Hematopoietic multipotent progenitor cell treated with erythropoietin and hydrocortisone succinate and interleukin-3 and kit ligand, for 4 days (in vitro differentiated cells): ENCODE measurements around the gene PCED1B.
"Not testable (repeated sequence)": the region's sequence is repeated elsewhere in the genome, so short reads cannot be mapped to it uniquely, and the experiment has no call there.

Source experiments
- DNase-seq: peaks from one replicate; pipeline ENCODE4 v3.0.0-alpha.2; 2015

The PCED1B gene

DNA sequence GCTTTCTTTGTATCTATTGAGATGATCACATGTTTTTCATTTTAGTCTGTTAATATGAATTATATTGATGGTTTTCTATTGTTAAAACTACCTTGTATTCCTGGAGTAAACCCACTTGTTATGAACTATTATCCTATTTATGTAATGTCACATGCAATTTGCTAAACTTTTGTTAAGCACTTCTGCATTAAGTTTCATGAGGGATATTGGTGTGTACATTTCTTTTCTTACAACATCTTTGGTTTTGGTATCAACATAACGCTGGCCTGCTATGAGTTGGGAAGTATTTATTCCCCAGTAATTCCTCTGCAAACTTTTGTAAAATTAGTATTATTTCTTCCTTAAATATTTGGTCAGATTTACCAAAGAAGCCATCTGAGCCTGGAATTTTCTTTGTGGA is 46.8 kb downstream of the PCED1B start:
- no peak for DNase-seq

- no peak for DNase-seq
Observed at GRCh38 chr12:47131011-47131410, 51.6 kb downstream of the PCED1B start.

DNA sequence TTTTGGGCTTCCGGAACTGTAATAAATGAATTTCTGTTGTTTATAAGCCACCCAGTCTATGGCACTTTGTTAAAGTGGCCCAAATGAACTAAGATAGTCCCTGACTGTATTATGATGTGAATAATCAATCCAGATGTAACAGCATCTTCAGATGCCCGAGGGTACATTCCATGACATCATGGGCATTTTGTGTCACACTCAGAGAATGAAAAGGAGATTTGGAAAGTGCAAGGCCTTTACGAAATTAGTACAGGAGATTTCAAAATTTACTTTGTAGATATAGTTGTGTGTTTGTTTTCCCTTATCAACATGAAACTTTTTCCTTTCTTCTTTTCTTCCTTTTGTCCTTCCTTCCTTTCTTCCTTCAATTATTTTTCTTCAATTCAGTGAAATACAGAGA is 54.6 kb downstream of the PCED1B start:
- DNase-seq, result no peak

DNA sequence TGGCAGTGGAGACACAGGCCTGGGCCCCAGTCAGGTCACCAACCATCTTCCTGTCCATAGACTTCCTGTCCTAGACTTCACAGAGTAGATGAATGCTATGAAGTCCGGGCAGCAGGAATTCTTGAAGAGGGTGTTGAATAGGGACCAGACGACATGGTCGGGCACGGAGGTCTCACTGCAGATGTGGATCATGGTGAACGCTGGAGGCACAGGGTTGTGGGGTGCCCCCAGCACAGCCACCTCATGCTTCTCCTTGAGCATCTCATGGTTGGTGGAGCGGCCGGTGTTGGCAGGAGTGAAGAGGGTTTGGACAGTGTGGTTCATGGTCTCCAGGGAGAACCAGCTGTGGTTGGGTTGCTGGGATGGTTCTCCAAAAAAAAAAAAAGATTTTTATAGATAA is 56.2 kb downstream of the PCED1B start:
- DNase-seq, result no peak

DNA sequence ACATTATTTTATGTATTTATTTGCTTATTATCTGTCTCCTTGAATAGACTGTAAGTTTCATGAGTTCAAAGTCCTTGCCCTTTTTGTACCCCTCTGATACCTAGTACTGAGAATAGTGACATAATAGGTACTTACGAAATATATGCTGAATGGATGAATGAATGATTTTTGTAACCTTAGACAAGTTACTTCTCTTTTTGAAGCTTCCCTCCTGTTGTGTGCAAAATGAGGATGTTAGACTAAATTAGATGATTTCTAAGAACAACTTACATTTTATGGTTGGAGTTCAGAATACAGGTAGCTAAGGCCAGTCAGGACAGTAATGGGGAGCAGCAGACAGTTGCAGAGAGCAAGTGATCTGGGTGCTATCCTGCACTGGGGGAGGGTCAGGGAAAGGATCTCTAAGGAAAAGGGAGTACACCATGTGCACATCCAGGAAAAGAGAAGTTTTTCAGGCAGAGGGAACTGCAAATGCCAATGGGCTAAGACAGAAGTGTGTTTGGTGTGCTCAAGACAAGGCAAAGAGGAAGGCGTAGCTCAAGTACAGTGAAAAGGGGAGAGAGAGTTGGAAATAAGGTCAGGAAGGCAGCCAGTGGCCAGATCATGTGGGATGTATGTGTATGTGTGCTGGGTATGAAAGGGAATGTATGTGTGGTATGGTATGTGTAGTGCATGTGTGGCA is 59.7 kb downstream of the PCED1B start:
- DNase-seq, result peak; percentile 47

GRCh38 chr12:47141459-47141858 is 62.0 kb downstream of the PCED1B start:
- no peak for DNase-seq

DNA sequence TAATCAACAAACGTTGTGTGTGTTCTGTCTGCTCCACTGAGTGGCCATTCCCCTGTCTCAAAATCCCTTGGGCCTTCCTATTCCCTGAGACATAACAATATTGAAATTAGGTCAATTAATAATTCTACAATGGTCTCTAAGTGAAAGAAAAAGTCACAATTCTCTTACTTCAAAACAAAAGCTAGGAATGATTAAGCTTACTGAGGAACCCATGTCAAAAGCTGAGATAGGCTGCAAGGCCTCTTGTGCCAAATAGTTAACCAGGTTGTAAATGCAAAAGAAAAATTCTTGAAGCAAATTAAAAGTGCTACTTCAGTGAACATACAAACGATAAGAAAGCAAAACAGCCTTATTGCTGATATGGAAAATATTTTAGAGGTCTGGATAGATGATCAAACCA is 65.3 kb downstream of the PCED1B start:
- no peak for DNase-seq

DNA sequence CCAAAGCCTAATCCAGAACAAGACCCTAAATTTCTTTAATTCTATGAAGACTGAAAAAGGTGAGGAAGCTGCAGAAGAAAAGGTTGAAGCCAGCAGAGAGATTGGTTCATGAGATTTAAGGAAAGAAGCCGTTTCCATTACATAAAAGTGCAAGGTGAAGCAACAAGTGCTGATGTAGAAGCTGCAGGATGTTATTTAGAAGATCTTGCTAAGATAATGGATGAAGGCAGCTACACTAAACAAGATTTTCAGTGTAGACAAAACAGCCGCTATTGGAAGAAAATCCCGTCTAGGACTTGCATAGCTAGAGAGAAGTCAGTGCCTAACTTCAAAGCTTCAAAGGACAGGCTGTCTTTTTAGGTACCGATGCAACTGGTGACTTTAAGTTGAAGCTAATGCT is 65.8 kb downstream of the PCED1B start:
- DNase-seq, result no peak

DNA sequence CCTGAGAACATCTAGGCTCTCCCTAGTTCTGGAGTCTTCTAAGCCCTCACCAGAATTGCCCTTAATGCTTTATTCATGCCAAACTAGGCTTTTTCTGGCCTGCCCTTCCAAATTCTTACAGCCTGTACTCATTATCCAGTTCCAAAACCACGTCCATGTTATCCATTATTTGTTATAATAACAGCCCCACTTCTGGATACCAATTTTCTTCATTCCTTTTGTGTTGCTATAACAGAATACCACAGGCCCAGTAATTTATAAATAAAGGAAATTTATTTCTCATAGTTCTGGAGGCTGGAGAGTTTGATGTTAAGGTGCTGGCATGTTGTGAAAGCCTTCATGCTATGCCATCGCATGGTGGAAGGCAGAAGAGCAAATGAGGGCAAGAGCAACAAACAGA is 68.3 kb downstream of the PCED1B start:
- DNase-seq, result no peak

- DNase-seq, result no peak
Observed at GRCh38 chr12:47149146-47149545, 69.7 kb downstream of the PCED1B start.

DNA sequence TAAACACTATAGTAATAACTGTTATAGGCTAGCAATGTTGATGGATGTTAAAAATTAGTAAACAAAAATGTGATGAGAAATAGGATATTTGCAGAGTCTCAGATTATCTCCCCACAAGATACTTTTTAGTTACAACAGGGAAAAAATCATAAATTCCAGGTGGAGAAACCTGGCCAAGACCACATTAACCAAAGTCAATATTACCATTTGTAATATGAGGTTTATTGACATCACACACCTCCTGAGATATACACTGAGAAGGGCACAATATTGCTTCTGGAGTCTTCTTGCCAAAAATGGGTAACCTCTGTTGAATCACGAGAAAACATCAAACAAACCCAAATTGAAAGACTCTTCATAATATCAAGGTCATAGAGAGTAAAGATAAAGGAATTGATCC is 72.7 kb downstream of the PCED1B start:
- DNase-seq, result no peak

DNA sequence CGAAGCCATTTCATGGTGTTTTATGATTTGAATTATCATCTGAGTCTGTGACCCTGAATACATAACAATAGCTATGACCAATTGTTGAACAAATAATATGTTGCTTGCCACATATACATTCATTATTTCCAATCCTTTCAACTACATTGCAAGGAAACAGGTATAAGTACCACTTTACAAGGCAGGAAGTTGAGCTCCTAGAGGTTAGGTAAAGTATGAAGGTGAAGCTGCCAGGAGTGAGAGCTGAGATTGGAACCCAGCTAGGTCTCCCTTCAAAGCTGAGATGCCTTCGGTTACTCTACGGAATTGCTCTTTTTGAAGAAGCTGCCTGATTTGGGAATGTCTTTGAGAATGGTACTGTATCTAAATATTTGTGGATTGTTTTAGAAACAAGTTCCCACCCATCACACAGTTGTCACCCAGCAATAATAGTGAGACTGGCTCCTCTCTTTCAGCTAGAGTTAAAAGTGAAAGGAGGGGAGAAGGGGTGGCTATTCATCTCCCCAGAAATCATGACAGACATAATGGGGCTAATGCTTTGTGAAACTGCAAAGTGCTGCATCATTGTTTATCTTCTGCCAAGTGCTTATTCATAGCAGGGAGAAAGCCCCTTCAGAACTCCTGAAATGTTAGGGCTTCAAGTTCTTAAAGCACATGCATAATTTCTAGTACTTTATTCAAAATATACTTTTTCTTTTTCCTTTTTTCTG is 76.2 kb downstream of the PCED1B start:
- DNase-seq, result peak; percentile 43

GRCh38 chr12:47156167-47156736 is 76.8 kb downstream of the PCED1B start:
- peak; percentile 84 for DNase-seq

GRCh38 chr12:47158792-47159191 is 79.4 kb downstream of the PCED1B start:
- peak; percentile 65 for DNase-seq

DNA sequence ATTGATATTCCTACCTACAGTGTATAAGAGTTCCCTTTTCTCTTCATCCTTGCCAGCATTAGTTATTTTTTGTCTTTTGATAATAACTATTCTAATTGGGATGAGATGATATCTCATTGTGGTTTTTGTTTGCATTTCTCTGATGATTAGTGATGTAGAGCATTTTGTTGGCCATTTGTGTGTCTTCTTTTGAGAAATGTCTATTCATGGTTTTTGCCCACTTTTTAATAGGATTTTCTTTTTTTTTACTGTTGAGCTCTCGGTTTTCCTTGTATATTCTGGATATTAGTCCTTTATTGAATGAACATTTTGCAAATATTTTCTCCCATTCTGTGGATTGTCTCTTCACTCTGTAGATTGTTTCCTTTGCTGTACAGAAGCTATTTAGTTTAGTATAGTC is 79.9 kb downstream of the PCED1B start:
- DNase-seq, result no peak

DNA sequence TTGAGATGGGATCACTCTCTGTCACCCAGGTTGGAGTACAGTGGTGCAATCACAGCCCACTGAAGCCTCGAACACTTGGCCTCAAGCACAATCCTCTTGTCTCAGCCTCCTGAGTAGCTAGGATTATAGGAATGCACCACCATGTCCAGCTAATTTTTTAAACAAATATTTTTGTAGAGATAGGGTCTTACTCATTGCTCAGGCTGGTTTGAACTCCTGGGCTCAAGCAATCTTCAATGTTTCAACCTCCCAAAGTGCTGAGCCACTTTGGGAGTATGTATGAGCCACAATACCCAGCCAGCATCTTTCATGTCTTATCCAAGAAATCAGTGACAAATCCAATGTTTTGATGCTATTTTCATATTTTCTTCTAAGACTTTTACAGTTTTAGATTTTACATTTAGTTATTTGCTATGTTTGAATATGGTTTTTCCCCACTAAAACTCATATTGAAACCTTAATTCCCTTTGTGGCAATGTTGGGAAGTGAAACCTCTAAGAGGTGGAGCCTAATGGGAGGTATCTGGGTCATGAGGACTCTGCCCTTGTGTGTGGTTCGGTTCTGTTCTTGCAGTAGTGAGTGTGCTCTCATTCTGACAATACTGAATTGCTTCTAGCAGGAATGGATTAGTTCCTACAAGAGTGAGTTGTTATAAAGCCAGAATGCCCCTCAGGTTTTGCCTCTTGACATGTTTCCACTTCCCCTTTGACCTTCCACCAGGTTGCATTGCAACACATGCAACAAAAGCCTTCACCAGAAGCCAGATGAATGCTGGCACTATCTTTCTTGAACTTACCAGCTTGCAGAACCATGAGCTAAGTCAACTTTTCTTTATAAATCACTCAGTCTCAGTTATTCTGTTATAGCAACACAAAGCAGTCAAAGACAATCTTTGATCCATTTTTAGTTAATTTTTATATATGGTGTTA is 81.2 kb downstream of the PCED1B start:
- peak; percentile 23 for DNase-seq

- no peak for DNase-seq
Observed at GRCh38 chr12:47164116-47164515, 84.7 kb downstream of the PCED1B start.

GRCh38 chr12:47164724-47165439 is 85.5 kb downstream of the PCED1B start:
- DNase-seq, result peak; percentile 27

- no peak for DNase-seq
Observed at GRCh38 chr12:47165934-47166333, 86.5 kb downstream of the PCED1B start.

GRCh38 chr12:47166365-47166764 is 86.9 kb downstream of the PCED1B start:
- DNase-seq, result no peak

- not testable (repeated sequence) for DNase-seq
Observed at GRCh38 chr12:47170281-47170680, 90.9 kb downstream of the PCED1B start.

- DNase-seq, result no peak
Observed at GRCh38 chr12:47178014-47178413, 98.6 kb downstream of the PCED1B start.
